Measurements from ENCODE around the gene LUM. TPM values are rescaled to one million over a fixed set of nuclear protein-coding genes. Genes with fewer than 3 reads are reported as not detected.

Gene LUM
- total and polyA plus RNA-seq, 2 experiments from 2014 or later = 0.27 TPM; not detected in 1

GRCh38 chr12:91059211-91059610, 52.1 kb downstream of the LUM start:
- Histone ChIP-seq H3K4me1 (ENCODE audit: insufficient read depth) (no peaks in the 10 kb centered on the region), H3F3A (replicated peaks; ENCODE audit: low read depth) (no peaks in the 10 kb centered on the region), H3K4me2 (no peak overlapping the region), H2AFZ (no peak overlapping the region), H3K27ac (ENCODE audit: low read depth) (no peak overlapping the region), H3K9me2 (ENCODE audit: insufficient read depth) (no peaks in the 10 kb centered on the region; the same call in 1 of the 2 replicates), H3K4me3 (no peak overlapping the region), H3K27me3 (ENCODE audit: insufficient read depth) (no peaks in the 10 kb centered on the region), H3K36me3 (ENCODE audit: insufficient read depth) (no peaks in the 10 kb centered on the region), H4K20me1 (replicated peaks; ENCODE audit: insufficient read depth) (no peaks in the 10 kb centered on the region), H3K79me2 (replicated peaks; ENCODE audit: insufficient read depth) (no peaks in the 10 kb centered on the region)
- no peaks in the 10 kb centered on the region for H3K27me3 Mint-ChIP-seq (ENCODE audit: insufficient read depth, low read depth, poor library complexity)
- H3K4me1 Mint-ChIP-seq = no peaks in the 10 kb centered on the region
- no peak overlapping the region for H3K4me3 Mint-ChIP-seq
- H3K9me3 Mint-ChIP-seq = no peaks in the 10 kb centered on the region
- H3K36me3 Mint-ChIP-seq (ENCODE audit: low read depth) = no peaks in the 10 kb centered on the region
- no peak overlapping the region for H3K27ac Mint-ChIP-seq
- no peak for ATAC-seq
- TF ChIP-seq NANOG (IDR thresholded peaks at IDR 0.05; ENCODE audit: borderline replicate concordance) (no peak), JUNB (IDR thresholded peaks at IDR 0.05; ENCODE audit: unreplicated experiment) (no peak), CTCF (conservative IDR thresholded peaks at IDR 0.05; ENCODE audit: low read depth in 2 of 2) (no peak), EZH2 (IDR thresholded peaks at IDR 0.05; ENCODE audit: low read depth, unreplicated experiment) (no peak), CREB1 (CRISPR knock-in tag; IDR thresholded peaks at IDR 0.05; ENCODE audit: low read depth) (no peak), ETS1 (IDR thresholded peaks at IDR 0.05) (no peak), ZNF462 (CRISPR knock-in tag; IDR thresholded peaks at IDR 0.05) (no peak), ZNF114 (CRISPR knock-in tag; IDR thresholded peaks at IDR 0.05) (no peak), POLR2AphosphoS5 (IDR thresholded peaks at IDR 0.05; ENCODE audit: low read depth) (no peak), EZH2phosphoT487 (IDR thresholded peaks at IDR 0.05; ENCODE audit: unreplicated experiment) (no peak), ZNF331 (CRISPR knock-in tag; IDR thresholded peaks at IDR 0.05; ENCODE audit: low read depth) (no peak), STAT1 (IDR thresholded peaks at IDR 0.05; ENCODE audit: unreplicated experiment) (no peak)
- TF ChIP-seq, protein P1, sequence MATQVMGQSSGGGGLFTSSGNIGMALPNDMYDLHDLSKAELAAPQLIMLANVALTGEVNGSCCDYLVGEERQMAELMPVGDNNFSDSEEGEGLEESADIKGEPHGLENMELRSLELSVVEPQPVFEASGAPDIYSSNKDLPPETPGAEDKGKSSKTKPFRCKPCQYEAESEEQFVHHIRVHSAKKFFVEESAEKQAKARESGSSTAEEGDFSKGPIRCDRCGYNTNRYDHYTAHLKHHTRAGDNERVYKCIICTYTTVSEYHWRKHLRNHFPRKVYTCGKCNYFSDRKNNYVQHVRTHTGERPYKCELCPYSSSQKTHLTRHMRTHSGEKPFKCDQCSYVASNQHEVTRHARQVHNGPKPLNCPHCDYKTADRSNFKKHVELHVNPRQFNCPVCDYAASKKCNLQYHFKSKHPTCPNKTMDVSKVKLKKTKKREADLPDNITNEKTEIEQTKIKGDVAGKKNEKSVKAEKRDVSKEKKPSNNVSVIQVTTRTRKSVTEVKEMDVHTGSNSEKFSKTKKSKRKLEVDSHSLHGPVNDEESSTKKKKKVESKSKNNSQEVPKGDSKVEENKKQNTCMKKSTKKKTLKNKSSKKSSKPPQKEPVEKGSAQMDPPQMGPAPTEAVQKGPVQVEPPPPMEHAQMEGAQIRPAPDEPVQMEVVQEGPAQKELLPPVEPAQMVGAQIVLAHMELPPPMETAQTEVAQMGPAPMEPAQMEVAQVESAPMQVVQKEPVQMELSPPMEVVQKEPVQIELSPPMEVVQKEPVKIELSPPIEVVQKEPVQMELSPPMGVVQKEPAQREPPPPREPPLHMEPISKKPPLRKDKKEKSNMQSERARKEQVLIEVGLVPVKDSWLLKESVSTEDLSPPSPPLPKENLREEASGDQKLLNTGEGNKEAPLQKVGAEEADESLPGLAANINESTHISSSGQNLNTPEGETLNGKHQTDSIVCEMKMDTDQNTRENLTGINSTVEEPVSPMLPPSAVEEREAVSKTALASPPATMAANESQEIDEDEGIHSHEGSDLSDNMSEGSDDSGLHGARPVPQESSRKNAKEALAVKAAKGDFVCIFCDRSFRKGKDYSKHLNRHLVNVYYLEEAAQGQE (IDR thresholded peaks at IDR 0.05; ENCODE audit: unreplicated experiment) = no peak
- no peak for DNase-seq (ENCODE audit: low spot score)

Measured in GM23338 (cell line).